Measurements from ENCODE around the gene AHR. TPM values are rescaled to one million over a fixed set of nuclear protein-coding genes. Genes with fewer than 3 reads are reported as not detected.

Gene AHR
- total and polyA plus RNA-seq, 2 donors (not counting 1 experiment from before 2014, with no cell fraction given) = 4.8 to 11.2 TPM

DNA sequence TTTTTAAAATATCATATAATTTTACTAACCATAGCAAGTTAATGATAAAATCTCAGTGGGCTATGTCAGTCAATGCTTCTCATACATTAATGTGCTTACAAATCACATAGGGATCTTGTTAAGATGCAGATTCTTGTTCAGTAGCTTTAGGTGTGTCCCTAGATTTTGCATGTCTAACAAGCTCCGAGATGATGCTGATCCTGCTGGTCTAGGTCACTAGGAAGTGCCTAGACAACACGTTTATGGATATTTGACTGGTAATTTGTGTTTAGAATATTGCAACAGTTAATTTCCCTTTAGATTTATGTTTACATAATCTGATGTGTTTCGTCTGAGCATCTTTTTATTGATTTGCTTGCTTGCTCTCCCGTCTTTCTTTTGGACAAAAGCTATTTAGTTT, 12.7 kb downstream of the AHR start:
- Histone ChIP-seq H2AFZ (ENCODE audit: insufficient read depth, low read depth, low read length, poor library complexity, severe bottlenecking) (no peak overlapping the region), H3K4me2 (replicated peaks; ENCODE audit: low read depth, low read length, poor library complexity, severe bottlenecking) (no peak overlapping the region), H3K27me3 (replicated peaks in 1 of 4; ENCODE audit: control extremely low read depth in 1 of 4, control insufficient read depth in 3 of 4, insufficient read depth in 4 of 4, low read length in 3 of 4) (no peaks in the 10 kb centered on the region), H3K9ac (ENCODE audit: low read length) (no peak overlapping the region), H3K27ac (ENCODE audit: low read length in 2 of 2) (no peak overlapping the region), H3K4me1 (ENCODE audit: control insufficient read depth in 2 of 2, insufficient read depth in 2 of 2, low read length in 2 of 2) (no peaks in the 10 kb centered on the region), H3K4me3 (ENCODE audit: control extremely low read depth in 1 of 5, extremely low read depth in 1 of 5, insufficient read depth in 1 of 5, low read depth in 2 of 5, low read length in 4 of 5) (no peak overlapping the region), H3K79me2 (ENCODE audit: control insufficient read depth, insufficient read depth, low read length) (peaks cover 10% of the 10 kb centered on the region), H3K9me3 (ENCODE audit: control extremely low read depth in 1 of 3, control insufficient read depth in 2 of 3, insufficient read depth in 1 of 3, low read length in 2 of 3) (no peaks in the 10 kb centered on the region), H3K36me3 (replicated peaks in 1 of 2; ENCODE audit: control extremely low read depth in 1 of 2, control insufficient read depth in 1 of 2, extremely low read depth in 1 of 2, insufficient read depth in 2 of 2, low read length in 1 of 2) (peaks cover 0 to 7% of the 10 kb centered on the region in 2 experiments), H4K20me1 (ENCODE audit: control insufficient read depth, insufficient read depth, low read length, poor library complexity, severe bottlenecking) (no peaks in the 10 kb centered on the region)
- no peak for TF ChIP-seq EZH2 (IDR thresholded peaks at IDR 0.05; ENCODE audit: borderline replicate concordance, insufficient read depth, low read depth, low read length, poor library complexity, severe bottlenecking)
- TF ChIP-seq, protein P1, sequence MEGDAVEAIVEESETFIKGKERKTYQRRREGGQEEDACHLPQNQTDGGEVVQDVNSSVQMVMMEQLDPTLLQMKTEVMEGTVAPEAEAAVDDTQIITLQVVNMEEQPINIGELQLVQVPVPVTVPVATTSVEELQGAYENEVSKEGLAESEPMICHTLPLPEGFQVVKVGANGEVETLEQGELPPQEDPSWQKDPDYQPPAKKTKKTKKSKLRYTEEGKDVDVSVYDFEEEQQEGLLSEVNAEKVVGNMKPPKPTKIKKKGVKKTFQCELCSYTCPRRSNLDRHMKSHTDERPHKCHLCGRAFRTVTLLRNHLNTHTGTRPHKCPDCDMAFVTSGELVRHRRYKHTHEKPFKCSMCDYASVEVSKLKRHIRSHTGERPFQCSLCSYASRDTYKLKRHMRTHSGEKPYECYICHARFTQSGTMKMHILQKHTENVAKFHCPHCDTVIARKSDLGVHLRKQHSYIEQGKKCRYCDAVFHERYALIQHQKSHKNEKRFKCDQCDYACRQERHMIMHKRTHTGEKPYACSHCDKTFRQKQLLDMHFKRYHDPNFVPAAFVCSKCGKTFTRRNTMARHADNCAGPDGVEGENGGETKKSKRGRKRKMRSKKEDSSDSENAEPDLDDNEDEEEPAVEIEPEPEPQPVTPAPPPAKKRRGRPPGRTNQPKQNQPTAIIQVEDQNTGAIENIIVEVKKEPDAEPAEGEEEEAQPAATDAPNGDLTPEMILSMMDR (IDR thresholded peaks at IDR 0.05) = no peak
- CTCF ChIA-PET = interaction anchor here (3.4 kb wide), 1 partner anchor 9 kb away, joined by 16 read pairs; no protein-coding TSS in a partner anchor
- H3K4me3 Mint-ChIP-seq = no peak overlapping the region
- POLR2A ChIA-PET = no interaction called here
- H3K27me3 Mint-ChIP-seq = no peaks in the 10 kb centered on the region
- peaks cover 2% of the 10 kb centered on the region for H3K4me1 Mint-ChIP-seq
- H3K27ac Mint-ChIP-seq = no peak overlapping the region
- WGBS (ENCODE audit: insufficient coverage) = 83% methylated on average over 2 of the region's 4 CpGs
- DNase-seq (no peak), ATAC-seq (ENCODE audit: low read depth) (no peak)
- no peaks in the 10 kb centered on the region for H3K9me3 Mint-ChIP-seq (ENCODE audit: insufficient read depth)
- intact Hi-C loops (cut with micrococcal nuclease) = no loop called here

GRCh38 chr7:17311952-17312351, 13.5 kb downstream of the AHR start:
- DNase-seq (no peak), ATAC-seq (ENCODE audit: low read depth) (no peak)
- Histone ChIP-seq H3K27ac (ENCODE audit: low read length in 2 of 2) (no peak overlapping the region), H4K20me1 (ENCODE audit: control insufficient read depth, insufficient read depth, low read length, poor library complexity, severe bottlenecking) (no peaks in the 10 kb centered on the region), H3K4me2 (replicated peaks; ENCODE audit: low read depth, low read length, poor library complexity, severe bottlenecking) (no peak overlapping the region), H3K79me2 (ENCODE audit: control insufficient read depth, insufficient read depth, low read length) (peaks cover 5% of the 10 kb centered on the region), H3K4me3 (ENCODE audit: control extremely low read depth in 1 of 5, extremely low read depth in 1 of 5, insufficient read depth in 1 of 5, low read depth in 2 of 5, low read length in 4 of 5) (no peak overlapping the region), H3K9me3 (ENCODE audit: control extremely low read depth in 1 of 3, control insufficient read depth in 2 of 3, insufficient read depth in 1 of 3, low read length in 2 of 3) (no peaks in the 10 kb centered on the region), H2AFZ (ENCODE audit: insufficient read depth, low read depth, low read length, poor library complexity, severe bottlenecking) (no peak overlapping the region), H3K4me1 (ENCODE audit: control insufficient read depth in 2 of 2, insufficient read depth in 2 of 2, low read length in 2 of 2) (no peaks in the 10 kb centered on the region), H3K27me3 (replicated peaks in 1 of 4; ENCODE audit: control extremely low read depth in 1 of 4, control insufficient read depth in 3 of 4, insufficient read depth in 4 of 4, low read length in 3 of 4) (no peaks in the 10 kb centered on the region), H3K36me3 (replicated peaks in 1 of 2; ENCODE audit: control extremely low read depth in 1 of 2, control insufficient read depth in 1 of 2, extremely low read depth in 1 of 2, insufficient read depth in 2 of 2, low read length in 1 of 2) (peaks cover 0 to 7% of the 10 kb centered on the region in 2 experiments), H3K9ac (ENCODE audit: low read length) (no peak overlapping the region)
- Mint-ChIP-seq H3K4me3 (no peak overlapping the region), H3K9me3 (ENCODE audit: insufficient read depth) (no peaks in the 10 kb centered on the region), H3K27ac (no peak overlapping the region), H3K4me1 (peaks cover 2% of the 10 kb centered on the region), H3K27me3 (no peaks in the 10 kb centered on the region)
- intact Hi-C loops (cut with micrococcal nuclease) = no loop called here
- ChIA-PET POLR2A (no interaction called here), CTCF (interaction anchor here (3.4 kb wide), 1 partner anchor 10 kb away, joined by 16 read pairs; no protein-coding TSS in a partner anchor)
- 75% methylated on average over 1 of the region's 3 CpGs for WGBS (ENCODE audit: insufficient coverage)
- TF ChIP-seq EZH2 (IDR thresholded peaks at IDR 0.05; ENCODE audit: borderline replicate concordance, insufficient read depth, low read depth, low read length, poor library complexity, severe bottlenecking) = no peak
- TF ChIP-seq, protein P1 (IDR thresholded peaks at IDR 0.05) = no peak
